HG02610 (cell line): ENCODE results near the gene MYO3B.
"Not testable (repeated sequence)": the region's sequence is repeated elsewhere in the genome, so short reads cannot be mapped to it uniquely, and the experiment has no call there.

ENCODE experiments used
- ATAC-seq: cut with Tn5 transposase; IDR thresholded peaks from one replicate; pipeline ENCODE4 v1.9.1; 2021; ENCODE audit warnings: mild to moderate bottlenecking, moderate library complexity; ENCODE audit not compliant: unreplicated experiment

Gene MYO3B

DNA sequence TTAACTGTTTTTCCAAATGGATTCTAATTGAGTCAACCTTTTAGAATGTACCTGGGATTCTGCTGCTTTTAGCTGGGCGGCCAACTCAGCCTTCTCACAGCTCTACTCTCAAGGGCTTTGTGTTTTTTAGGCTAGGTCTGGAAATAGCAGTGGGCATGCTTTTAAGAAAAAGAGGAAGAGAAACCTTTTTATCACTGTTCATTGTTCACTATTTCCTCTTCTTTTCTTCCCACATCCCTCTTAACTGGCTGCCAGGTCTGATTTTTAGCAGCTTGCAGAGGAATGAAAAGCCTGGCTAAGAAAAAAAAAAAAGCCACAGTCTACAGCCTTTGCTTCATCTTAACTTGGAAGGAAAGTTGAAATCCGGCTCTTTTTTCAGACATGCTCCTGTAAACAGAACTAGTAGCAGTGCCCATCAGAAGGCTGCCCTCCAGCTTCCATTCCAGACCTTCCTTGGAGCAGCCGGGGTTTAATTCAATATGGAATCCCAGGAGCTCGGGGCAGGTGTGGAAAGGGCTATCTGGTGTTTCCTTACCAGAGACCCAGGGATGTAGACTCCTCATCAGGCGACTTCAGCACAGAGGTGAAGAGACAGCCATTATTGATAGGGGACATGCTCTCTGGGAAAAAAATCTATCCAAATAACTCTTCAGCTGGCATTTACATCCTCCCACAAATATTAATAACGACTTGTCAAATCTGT lies 230.7 kb downstream of the MYO3B start:
- ATAC-seq = peak; percentile 54

DNA sequence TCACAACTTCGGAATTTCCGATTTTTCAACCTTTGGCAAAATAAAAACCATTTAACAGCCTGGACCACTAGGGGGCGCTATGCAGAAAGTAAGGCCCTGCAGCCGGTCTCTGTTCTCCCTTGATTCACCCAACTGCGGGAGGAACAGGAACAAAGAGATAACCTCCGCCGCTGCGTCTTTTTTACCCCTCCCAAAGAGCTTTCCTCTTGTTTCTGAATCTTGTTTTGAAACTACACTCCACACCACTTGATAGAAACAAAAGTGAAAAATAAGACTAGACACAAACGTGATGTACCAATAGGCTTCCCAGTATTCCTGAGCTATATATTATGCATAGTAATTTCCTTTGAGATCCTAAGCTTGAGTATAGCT lies 231.2 kb downstream of the MYO3B start:
- no peak for ATAC-seq

DNA sequence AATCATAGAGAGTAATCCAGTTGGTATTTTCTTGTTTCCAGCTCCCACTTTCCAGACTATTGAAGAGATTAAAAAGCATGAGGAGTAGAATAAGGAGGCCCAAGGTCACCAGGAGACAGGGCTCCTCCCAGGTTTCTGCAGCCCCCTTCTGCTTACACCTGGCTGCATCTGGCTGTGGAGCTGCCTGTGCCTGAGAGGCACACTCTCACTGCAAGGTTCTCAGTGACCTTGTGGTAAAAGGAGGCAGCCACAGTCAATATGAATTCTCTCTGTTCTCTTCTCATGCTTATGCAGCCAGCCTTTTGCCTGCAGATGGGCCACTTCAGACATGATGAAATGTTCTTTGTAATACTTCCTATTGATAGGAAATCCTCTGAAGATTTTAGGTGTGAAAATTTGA lies 233.7 kb downstream of the MYO3B start:
- no peak for ATAC-seq

DNA sequence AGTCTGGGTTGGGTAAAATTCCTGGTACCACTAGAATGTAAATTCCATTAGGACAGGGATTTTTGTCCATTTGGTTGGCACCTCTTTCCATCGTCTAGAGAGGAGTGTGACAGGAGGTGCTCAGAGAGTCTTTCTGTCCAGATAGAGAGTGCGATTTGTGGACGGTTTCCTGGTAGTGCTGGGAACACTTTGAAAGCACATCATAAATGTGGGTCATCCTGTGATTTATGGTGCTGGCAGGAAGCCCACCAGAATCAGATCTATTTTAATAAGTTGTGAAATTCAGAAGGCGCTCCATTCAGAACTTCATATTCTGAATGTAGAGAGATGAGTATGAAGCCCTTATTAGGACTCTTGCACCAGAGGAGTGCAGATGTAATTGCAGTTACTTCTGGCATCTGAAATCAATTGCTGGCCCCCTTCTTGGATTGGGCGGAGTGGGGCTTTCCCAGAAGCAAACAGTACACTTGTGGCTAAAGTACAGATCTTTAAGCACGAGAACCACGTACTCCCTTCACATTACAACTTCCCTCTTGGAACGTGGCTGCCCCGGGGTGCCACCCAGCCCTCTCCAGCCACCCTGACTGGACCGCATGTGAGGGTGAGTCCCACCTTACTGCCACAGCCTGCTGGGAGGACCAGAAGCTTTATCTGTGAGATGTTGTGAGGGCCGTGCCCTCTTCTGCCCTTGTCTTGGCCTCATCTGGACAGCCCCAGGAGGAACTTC lies 243.2 kb downstream of the MYO3B start:
- no peak for ATAC-seq

GRCh38 chr2:170423919-170424318 lies 246.0 kb downstream of the MYO3B start:
- ATAC-seq = no peak

DNA sequence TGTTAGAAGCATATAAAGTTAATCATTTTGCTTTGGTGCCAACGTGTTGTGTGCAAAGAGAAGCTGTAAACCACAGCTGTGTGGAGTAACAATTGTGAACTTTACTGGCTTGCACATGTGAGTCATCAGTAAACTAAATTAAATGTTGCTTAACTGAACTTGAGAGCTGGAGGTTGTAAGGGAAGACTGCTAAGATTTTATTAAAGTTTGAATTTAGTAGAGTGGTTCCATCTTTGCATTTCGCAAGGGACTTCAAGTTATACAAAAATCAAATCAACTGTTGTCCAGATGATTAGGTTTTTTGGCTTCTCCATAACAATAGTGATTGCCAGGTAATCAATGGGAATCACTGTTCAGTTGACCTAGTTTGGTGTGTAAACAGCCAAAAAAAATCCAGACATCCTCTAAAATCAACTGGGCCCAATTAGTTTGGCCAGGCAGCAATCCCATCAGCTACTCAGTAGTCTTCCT lies 247.4 kb downstream of the MYO3B start:
- no peak for ATAC-seq

GRCh38 chr2:170428868-170429267 lies 250.9 kb downstream of the MYO3B start:
- no peak for ATAC-seq

GRCh38 chr2:170432823-170433222 lies 254.9 kb downstream of the MYO3B start:
- ATAC-seq = no peak

GRCh38 chr2:170433448-170433847 lies 255.5 kb downstream of the MYO3B start:
- no peak for ATAC-seq

DNA sequence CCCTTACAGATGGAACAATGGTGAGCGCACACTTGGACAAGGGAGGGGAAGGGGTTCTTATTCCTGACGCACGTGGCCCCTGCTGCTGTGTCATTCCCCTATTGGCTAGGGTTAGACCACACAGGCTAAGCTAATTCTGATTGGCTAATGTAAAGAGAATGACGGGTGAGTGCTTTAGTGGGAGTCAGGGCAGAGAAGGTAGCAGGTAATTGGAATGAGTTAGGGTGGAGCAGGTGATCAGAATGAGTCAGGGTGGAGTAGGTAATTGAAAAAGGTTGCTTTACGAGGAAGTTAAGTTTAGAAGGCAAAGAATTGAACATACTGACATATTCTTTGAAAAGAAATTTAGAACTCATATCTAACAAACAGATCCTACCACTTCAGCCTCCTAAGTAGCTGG lies 256.4 kb downstream of the MYO3B start:
- ATAC-seq = not testable (repeated sequence)

DNA sequence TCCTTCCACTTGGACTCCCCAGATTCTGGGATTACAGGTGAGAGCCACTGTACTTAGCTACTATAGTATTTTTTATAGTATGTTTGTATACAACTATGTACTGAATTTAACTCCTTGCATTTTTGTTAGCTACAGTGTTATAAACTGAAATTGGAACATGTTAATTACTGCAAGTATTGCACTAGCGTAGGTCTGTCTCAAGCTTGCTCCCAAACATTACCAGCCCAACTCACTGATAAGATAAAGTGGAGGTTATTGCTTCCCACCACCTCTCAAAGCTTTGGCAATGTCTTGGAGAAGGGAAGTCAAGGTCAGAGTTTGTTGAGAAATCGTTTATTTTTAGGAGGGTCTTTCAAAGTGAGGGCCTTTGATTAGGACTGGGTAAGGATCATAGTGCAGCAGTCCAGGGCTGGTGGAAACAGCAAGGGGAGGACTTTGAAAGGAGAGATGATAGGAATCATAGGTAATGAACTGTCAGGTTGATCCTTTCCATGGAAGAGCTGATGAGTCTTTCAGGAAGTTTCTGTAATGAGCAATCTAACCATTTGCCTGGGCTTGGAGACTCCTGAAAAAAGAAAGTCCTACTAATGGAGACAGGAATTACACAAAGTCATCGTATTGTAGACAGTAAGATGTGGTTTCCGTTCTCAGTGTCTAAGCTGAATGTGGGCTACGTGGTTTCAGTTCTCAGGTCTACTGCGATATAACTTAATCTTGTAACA lies 257.1 kb downstream of the MYO3B start:
- peak; percentile 55 for ATAC-seq

GRCh38 chr2:170436077-170436943 lies 258.4 kb downstream of the MYO3B start:
- no peak for ATAC-seq

GRCh38 chr2:170446078-170446477 lies 268.1 kb downstream of the MYO3B start:
- no peak for ATAC-seq

GRCh38 chr2:170449034-170449433 lies 271.1 kb downstream of the MYO3B start:
- ATAC-seq = no peak

- no peak for ATAC-seq
Observed at GRCh38 chr2:170454471-170455372, 276.8 kb downstream of the MYO3B start.

DNA sequence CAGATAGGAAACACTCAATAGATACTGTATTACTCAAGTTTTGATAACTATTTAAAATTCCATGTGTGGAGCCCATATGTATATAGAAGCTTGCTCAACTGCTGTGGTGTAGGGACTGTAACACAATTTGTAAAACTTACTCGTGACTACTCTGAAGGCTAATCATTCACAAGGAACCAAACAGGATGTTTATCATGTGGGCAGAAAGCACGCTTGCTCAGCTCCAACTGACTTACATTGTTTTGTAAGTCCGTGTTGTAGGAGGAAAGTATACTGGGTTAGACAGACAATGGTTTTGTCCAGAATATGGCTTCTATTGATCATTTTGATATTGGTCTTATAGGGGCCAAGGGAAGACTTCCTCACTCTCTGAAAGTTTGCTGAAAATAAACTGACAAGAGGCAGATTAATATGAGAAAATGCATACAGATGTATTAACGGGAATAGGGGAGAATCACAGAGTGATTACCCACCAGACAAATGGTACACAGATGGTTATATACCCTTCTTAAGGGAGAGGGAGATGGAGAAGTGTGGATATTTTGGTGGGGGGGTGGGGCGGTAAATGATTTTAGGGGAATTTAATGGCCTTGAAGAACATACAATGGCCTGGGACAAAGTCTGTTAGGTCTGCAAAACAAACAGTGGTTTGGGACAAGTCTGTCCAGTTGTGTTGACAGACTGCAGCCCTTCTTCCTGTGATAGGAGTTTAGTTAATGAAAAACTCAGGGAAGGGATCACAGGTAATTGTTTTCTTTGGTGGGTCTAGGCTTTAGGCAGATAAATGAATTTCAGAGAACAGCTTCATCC lies 277.9 kb downstream of the MYO3B start:
- no peak for ATAC-seq

DNA sequence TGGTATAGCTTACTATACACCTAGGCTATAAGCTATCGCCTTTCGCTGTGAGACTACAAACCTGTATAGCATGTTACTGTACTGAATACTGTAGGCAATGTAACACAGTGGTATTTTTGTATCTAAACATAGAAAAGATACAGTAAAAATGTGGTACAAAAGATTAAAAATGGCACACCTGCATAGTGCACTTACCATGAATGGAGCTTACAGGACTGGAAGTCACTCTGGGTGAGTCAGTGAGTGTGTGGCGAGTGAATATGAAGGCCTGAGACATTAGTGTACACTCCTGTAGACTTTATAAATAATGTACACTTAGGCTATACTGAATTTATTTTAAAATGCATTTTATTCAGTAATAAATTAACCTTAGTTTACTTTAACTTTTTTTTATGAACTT lies 279.0 kb downstream of the MYO3B start:
- ATAC-seq = no peak

DNA sequence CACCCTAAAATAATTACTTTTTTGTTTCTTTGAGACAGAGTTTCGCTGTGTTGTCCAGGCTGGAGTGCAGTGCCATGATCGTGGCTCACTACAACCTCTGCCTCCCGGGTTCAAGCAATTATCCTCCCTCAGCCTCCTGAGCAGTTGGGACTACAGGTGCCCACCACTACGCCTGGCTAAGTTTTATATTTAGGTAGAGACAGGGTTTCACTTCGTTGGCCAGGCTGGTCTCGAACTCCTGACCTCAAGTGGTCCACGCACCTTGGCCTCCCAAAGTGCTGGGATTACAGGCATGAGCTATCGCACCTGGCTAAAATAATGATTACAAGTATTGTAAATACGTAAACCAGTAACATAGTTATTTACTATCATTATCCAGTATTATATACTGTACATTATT lies 279.8 kb downstream of the MYO3B start:
- no peak for ATAC-seq

DNA sequence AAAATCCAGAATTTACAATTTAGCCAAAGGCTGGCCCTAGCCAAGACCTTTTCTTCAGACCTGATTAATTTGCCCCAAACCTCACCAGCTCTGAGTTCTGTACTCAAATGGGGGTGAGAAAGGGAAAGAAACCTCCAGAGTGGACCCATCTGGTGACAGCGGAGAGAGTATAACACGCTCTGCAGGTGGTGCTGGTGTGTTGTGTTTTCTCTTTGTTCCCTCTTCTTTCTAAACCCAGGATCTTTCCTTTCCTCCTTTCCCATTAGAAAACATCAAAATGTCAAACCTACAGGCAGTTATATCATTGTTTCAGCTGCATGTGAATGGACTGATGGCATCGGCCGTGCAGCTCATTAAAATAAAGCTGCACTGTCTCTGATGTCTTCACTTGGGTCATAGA lies 283.9 kb downstream of the MYO3B start:
- ATAC-seq = no peak
